Lower lobe of right lung (tissue), 2 donors: ENCODE measurements around the gene MED12. TPM values are rescaled to one million over a fixed set of nuclear protein-coding genes. Genes with fewer than 3 reads are reported as not detected.
"Not testable (repeated sequence)": the region's sequence is repeated elsewhere in the genome, so short reads cannot be mapped to it uniquely, and the experiment has no call there.

Source experiments
- ATAC-seq, 2 donors: fragments of 200-7000 bp; cut with Tn5 transposase; one replicate each; pipeline ENCODE4 v1.9.1; 2020 to 2022; ENCODE audit warnings: mild to moderate bottlenecking in 2 of 2, moderate library complexity in 2 of 2
- DNase-seq: peaks from one replicate; pipeline ENCODE4 v3.0.0-alpha.2; 2020
- H3K27ac ChIP-seq: fragments of 200-600 bp; one replicate; pipeline ENCODE4 v1.8.0; 2022
- H3K27me3 ChIP-seq: fragments of 200-600 bp; one replicate; pipeline ENCODE4 v1.8.0; 2022; ENCODE audit warnings: low read depth
- H3K36me3 ChIP-seq: fragments of 200-600 bp; one replicate; pipeline ENCODE4 v1.8.0; 2022; ENCODE audit warnings: mild to moderate bottlenecking
- H3K4me1 ChIP-seq: fragments of 200-600 bp; one replicate; pipeline ENCODE4 v1.8.0; 2022
- H3K4me3 ChIP-seq: fragments of 200-600 bp; one replicate; pipeline ENCODE4 v1.8.0; 2022; ENCODE audit warnings: mild to moderate bottlenecking
- H3K9me3 ChIP-seq: fragments of 200-600 bp; one replicate; pipeline ENCODE4 v1.8.0; 2022
- intact Hi-C: fragments of 100-400 bp; cut with DNase I; formaldehyde crosslinking; loops from one replicate; pipeline ENCODE4 v1.11.0; 2022
- total RNA-seq: library from RNA; stranded (reverse); fragmentation: NEBNext Ultra II Directional; extraction: Animal tissue kit (Norgen Biotek cat#: 25700); gene quantifications from one replicate; pipeline ENCODE4 v1.2.1, GENCODE V29; 2021
- TF ChIP-seq, protein P1 (sequence below): fragments of 200-600 bp; IDR thresholded peaks from one replicate; pipeline ENCODE4 v1.8.0; 2022; ENCODE audit warnings: antibody characterized with exemption, mild to moderate bottlenecking
- donor health status: DM: no; HTN: yes; CAD: no; lungs with severe emphysema.

Gene MED12
- total RNA-seq, 1 donor from 2014 or later, result 48.4 TPM

DNA sequence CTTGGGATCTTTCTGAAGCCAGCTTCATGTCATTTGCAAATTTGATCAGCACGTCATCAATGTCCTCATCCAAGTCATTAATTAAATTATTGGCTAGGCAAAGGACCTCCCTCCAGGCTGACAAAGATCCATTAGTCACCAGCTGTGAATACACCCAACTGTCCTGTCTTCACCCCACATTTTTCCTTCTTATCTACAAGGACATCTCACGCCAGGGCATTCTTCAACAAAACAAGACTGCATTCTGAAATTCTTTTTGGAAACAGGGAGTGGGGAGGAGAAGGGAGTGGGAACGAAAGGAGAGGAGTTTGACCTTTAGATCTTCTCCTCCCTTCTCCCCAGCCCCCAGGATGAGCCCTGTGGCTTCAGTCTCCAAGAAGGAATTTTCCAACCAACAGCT is 58.9 kb downstream of the MED12 start:
- TF ChIP-seq, protein P1, sequence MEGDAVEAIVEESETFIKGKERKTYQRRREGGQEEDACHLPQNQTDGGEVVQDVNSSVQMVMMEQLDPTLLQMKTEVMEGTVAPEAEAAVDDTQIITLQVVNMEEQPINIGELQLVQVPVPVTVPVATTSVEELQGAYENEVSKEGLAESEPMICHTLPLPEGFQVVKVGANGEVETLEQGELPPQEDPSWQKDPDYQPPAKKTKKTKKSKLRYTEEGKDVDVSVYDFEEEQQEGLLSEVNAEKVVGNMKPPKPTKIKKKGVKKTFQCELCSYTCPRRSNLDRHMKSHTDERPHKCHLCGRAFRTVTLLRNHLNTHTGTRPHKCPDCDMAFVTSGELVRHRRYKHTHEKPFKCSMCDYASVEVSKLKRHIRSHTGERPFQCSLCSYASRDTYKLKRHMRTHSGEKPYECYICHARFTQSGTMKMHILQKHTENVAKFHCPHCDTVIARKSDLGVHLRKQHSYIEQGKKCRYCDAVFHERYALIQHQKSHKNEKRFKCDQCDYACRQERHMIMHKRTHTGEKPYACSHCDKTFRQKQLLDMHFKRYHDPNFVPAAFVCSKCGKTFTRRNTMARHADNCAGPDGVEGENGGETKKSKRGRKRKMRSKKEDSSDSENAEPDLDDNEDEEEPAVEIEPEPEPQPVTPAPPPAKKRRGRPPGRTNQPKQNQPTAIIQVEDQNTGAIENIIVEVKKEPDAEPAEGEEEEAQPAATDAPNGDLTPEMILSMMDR, result no peak
- intact Hi-C loops, result no loop called here
- Histone ChIP-seq H3K27ac (no peak overlapping the region), H3K4me3 (no peak overlapping the region), H3K36me3 (no peaks in the 10 kb centered on the region), H3K4me1 (no peaks in the 10 kb centered on the region), H3K9me3 (no peaks in the 10 kb centered on the region), H3K27me3 (no peaks in the 10 kb centered on the region)
- ATAC-seq (no peak), DNase-seq (no peak)

DNA sequence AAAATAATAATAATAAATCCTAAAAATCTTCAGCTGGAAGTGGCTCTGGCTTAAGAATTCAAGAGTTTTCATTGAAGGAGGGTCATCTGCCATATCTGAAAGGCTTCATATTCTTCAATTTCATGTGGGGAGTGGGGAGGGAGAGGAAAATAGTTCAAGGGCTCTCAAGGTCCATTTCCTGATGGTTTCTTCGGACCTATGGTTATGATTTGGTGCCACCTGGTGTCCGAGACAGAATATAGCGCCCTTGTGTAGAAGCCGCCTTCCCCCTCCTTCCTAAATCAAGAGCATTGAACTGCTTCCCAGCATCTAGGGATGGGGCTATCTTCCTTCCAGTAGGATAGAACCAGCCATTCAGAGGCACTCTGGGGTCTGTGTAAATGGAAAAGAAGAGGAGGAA is 60.5 kb downstream of the MED12 start:
- DNase-seq (peak; percentile 47), ATAC-seq (peak; percentile 56 to 66)
- intact Hi-C loops, result no loop called here
- Histone ChIP-seq H3K4me1 (peaks cover 6% of the 10 kb centered on the region), H3K4me3 (no peak overlapping the region), H3K27me3 (no peaks in the 10 kb centered on the region), H3K9me3 (no peaks in the 10 kb centered on the region), H3K27ac (no peak overlapping the region), H3K36me3 (no peaks in the 10 kb centered on the region)
- TF ChIP-seq, protein P1, result peak; percentile 64

DNA sequence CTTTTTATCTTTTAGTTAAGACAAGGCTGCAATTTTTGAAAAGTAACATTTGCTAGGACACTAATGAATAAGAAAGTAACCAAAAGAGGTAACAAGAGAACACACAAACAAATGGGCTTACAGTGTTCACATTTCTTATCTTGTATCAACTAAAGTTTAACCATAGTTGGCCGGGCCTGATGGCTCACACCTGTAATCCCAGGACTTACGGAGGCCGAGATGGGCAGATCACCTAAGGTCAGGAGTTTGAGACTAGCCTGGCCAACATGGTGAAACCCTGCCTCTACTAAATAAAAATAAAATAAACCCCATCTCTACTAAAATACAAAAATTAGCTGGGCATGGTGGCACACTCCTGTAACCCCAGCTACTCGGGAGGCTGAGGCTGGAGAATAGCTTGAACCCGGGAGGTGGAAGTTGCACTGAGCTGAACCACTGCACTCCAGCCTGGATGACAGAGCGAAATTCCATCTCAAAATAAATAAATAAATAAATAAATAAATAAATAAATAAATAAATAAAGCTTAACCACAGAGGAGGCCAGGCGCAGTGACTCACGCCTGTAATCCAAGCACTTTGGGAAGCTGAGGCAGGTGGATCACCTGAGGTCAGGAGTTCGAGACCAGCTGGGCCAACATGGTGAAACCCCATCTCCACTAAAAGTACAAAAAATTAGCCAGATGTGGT is 62.3 kb downstream of the MED12 start:
- H3K9me3 ChIP-seq, intact Hi-C loops, H3K36me3 ChIP-seq, ATAC-seq, H3K4me1 ChIP-seq, H3K27me3 ChIP-seq, H3K27ac ChIP-seq, DNase-seq, H3K4me3 ChIP-seq: not testable (repeated sequence)

DNA sequence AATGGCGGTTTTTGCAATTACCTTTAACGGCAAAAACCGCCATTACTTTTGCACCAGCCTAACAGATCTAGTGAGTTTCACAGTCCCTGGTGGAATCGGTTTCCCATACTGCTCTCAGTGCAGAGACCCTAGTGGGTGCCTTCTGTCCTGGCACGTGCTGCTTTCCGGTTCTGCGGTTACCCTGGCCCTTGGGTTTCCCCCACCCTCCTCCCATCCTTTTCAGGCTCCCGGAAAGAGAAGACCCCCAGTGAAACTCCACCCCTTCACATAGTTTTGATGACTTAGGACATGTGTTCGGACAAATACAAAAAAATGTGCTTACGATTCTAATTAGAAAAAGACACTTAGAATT is 63.1 kb downstream of the MED12 start:
- intact Hi-C loops, result no loop called here
- Histone ChIP-seq H3K27ac (peak overlapping the region; percentile 84), H3K36me3 (no peaks in the 10 kb centered on the region), H3K4me1 (peaks cover 6% of the 10 kb centered on the region), H3K4me3 (peak overlapping the region; percentile 52), H3K27me3 (no peaks in the 10 kb centered on the region), H3K9me3 (no peaks in the 10 kb centered on the region)
- DNase-seq, result no peak
- TF ChIP-seq, protein P1, result no peak
- peak; percentile 42 to 45 for ATAC-seq

DNA sequence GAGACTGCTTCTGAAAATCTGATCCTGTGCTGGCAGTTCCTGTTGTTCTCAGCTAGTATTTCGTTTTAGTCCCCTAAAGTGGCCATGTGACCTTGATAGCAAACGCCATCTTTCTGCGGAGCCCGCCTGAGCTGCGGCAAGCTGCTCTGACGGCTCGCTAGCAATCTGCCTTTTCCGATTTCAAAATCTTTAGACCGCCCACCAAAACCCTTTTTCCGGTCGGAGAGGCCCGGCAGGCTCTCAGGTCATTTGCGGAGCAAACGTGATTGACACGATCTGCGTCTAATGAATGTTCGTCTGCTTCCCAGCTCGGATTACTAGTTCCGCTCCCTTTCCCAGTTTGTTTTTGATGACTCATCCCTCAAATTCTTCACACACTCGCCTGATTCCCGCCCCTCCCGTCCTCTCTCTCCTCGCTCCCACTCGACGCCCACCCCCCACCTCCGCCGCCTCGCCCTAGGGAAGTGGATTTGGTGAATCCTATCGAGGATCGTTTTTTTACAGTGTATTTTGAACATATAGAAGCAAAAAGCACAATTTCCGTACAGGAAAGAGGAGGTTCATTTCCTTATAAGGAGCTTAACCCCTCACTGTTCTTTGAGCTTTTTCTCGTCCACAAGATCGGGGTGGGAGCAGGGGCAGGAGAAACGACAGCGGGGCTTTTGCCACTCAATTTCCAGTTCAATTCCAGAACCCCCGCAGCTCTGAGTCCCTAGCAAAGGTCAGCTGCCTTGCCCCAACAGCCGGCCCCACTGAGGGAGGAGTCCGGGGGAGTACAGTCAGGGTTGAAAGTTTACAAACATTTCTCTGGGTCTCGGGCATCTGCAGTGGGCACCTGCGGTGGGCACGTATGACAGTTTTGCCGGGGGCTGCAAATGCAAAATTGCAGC is 63.8 kb downstream of the MED12 start:
- Histone ChIP-seq H3K4me1 (peaks cover 6% of the 10 kb centered on the region), H3K27me3 (no peaks in the 10 kb centered on the region), H3K9me3 (no peaks in the 10 kb centered on the region), H3K36me3 (no peaks in the 10 kb centered on the region), H3K4me3 (peak overlapping the region; percentile 52), H3K27ac (peak overlapping the region; percentile 84)
- intact Hi-C loops, result no loop called here
- TF ChIP-seq, protein P1, result no peak
- DNase-seq (peak; percentile 85), ATAC-seq (peak; percentile 95 to 97)

DNA sequence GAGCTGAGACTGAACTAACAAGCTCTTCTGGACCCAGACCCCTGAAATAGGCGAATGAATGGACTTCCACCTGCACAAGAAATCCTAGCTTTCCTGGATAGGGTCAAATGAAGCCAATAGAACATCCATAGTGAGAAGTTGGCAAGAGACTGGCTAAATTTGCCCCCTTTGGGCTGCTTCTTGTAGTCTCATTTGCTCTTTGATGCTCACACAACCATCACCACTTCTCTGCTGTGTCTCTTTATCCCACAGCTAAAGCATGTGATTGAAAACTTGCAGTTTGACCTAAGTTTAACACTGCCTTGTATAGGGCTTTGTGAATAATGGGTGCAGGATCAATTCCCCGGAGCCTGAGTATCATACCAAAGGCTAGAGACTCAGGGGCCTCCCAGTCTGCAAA is 64.5 kb downstream of the MED12 start:
- H3K9me3 ChIP-seq, result no peaks in the 10 kb centered on the region
- peaks cover 6% of the 10 kb centered on the region for H3K4me1 ChIP-seq
- H3K4me3 ChIP-seq, result peak overlapping the region; percentile 52
- H3K36me3 ChIP-seq, result no peaks in the 10 kb centered on the region
- H3K27ac ChIP-seq, result peak overlapping the region; percentile 84
- no peak for ATAC-seq
- TF ChIP-seq, protein P1, result no peak
- intact Hi-C loops, result no loop called here
- no peak for DNase-seq
- no peaks in the 10 kb centered on the region for H3K27me3 ChIP-seq
